HepG2 (cell line): Measurements from ENCODE around the gene MAMSTR.

Experiments
- FOXK2 ChIP-seq: fragments of 450-650 bp; IDR thresholded peaks from 2 replicates; pipeline ENCODE4 v1.6.1; 2016
- IRF2 ChIP-seq: IDR thresholded peaks from 2 replicates; pipeline ENCODE4 v1.6.1; 2018; ENCODE audit warnings: missing genetic modification reagents, missing compliant biosample characterization
- KAT8 ChIP-seq: IDR thresholded peaks from 2 replicates; pipeline ENCODE4 v1.6.1; 2016; ENCODE audit warnings: missing genetic modification reagents, missing compliant biosample characterization
- KDM3A ChIP-seq: IDR thresholded peaks from 2 replicates; pipeline ENCODE4 v1.6.1; 2018; ENCODE audit warnings: low read depth, missing compliant biosample characterization
- KLF6 ChIP-seq: IDR thresholded peaks from 2 replicates; pipeline ENCODE4 v1.8.0; 2016; ENCODE audit warnings: missing biosample characterization, missing genetic modification reagents
- SIN3A ChIP-seq: IDR thresholded peaks from 2 replicates; pipeline ENCODE4 v1.6.1; 2011; ENCODE audit warnings: low read depth, mild to moderate bottlenecking, control low read depth, low read length, borderline replicate concordance
- ZFP90 ChIP-seq: sonication (generic); formaldehyde crosslinking; IDR thresholded peaks from 2 replicates; pipeline ENCODE4 v1.8.0; 2022; ENCODE audit warnings: missing genetic modification reagents, mild to moderate bottlenecking, inconsistent platforms, borderline replicate concordance
- ZNF235 ChIP-seq: sonication (generic); formaldehyde crosslinking; IDR thresholded peaks from 2 replicates; pipeline ENCODE4 v1.8.1; 2023; ENCODE audit warnings: mild to moderate bottlenecking, missing genetic modification reagents, borderline replicate concordance
- ZNF879 ChIP-seq: sonication (generic); formaldehyde crosslinking; IDR thresholded peaks from 2 replicates; pipeline ENCODE4 v1.8.1; 2023; ENCODE audit warnings: missing genetic modification reagents
- TF ChIP-seq, protein P1 (sequence below): sonication (generic); formaldehyde crosslinking; IDR thresholded peaks from 2 replicates; pipeline ENCODE4 v1.4.0; 2020; ENCODE audit warnings: missing genetic modification reagents
- TF ChIP-seq, protein P2 (sequence below), 2 experiments: sonication (generic) in 1 of 2; formaldehyde crosslinking in 1 of 2; IDR thresholded peaks; 2 replicates each; pipeline versions ENCODE4 v1.4.0 to v1.6.1; 2018 to 2020; ENCODE audit warnings: missing genetic modification reagents in 2 of 2, borderline replicate concordance in 1 of 2, low read depth in 1 of 2, mild to moderate bottlenecking in 1 of 2, missing biosample characterization in 1 of 2
- TF ChIP-seq, protein P3 (sequence below), 2 experiments: sonication (generic) in 1 of 2; formaldehyde crosslinking in 1 of 2; IDR thresholded peaks; 2 replicates each; pipeline versions ENCODE4 v1.4.0 to v1.6.1; 2016 to 2020; ENCODE audit warnings: borderline replicate concordance in 1 of 2, low read depth in 1 of 2, mild to moderate bottlenecking in 1 of 2, missing genetic modification reagents in 1 of 2

DNA sequence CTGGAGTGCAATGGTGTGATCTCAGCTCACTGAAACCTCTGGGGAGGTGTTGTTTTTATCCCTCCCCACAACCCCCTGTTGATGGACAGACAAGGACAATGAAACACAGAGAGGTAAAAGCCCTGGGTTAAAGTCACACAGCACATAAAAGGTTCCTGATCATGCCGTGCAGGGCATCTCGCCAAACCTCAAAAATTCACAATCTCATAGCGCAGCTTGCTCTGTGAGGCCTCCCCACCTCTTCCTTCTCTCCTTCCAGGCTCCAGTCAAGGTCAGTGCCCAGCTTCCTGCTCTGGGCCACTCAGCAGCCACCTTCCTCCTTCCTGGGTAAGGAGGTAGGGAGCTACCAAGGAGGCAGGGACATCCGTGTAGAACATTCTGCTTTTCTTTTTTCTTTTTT lies 21.5 kb downstream of the MAMSTR start:
- TF ChIP-seq, protein P1, sequence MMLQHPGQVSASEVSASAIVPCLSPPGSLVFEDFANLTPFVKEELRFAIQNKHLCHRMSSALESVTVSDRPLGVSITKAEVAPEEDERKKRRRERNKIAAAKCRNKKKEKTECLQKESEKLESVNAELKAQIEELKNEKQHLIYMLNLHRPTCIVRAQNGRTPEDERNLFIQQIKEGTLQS (CRISPR knock-in tag), result no peak
- no peak for TF ChIP-seq KDM3A (CRISPR knock-in tag)
- no peak for TF ChIP-seq SIN3A
- no peak for TF ChIP-seq ZFP90 (CRISPR knock-in tag)
- TF ChIP-seq, protein P2, sequence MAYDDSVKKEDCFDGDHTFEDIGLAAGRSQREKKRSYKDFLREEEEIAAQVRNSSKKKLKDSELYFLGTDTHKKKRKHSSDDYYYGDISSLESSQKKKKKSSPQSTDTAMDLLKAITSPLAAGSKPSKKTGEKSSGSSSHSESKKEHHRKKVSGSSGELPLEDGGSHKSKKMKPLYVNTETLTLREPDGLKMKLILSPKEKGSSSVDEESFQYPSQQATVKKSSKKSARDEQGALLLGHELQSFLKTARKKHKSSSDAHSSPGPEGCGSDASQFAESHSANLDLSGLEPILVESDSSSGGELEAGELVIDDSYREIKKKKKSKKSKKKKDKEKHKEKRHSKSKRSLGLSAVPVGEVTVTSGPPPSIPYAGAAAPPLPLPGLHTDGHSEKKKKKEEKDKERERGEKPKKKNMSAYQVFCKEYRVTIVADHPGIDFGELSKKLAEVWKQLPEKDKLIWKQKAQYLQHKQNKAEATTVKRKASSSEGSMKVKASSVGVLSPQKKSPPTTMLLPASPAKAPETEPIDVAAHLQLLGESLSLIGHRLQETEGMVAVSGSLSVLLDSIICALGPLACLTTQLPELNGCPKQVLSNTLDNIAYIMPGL (CRISPR knock-in tag; IDR thresholded peaks at IDR 0.05; ENCODE audit: borderline replicate concordance in 1 of 2, low read depth in 1 of 2), result no peak
- no peak for TF ChIP-seq KLF6 (CRISPR knock-in tag)
- no peak for TF ChIP-seq IRF2 (CRISPR knock-in tag)
- TF ChIP-seq ZNF235 (CRISPR knock-in tag), result no peak
- TF ChIP-seq, protein P3, sequence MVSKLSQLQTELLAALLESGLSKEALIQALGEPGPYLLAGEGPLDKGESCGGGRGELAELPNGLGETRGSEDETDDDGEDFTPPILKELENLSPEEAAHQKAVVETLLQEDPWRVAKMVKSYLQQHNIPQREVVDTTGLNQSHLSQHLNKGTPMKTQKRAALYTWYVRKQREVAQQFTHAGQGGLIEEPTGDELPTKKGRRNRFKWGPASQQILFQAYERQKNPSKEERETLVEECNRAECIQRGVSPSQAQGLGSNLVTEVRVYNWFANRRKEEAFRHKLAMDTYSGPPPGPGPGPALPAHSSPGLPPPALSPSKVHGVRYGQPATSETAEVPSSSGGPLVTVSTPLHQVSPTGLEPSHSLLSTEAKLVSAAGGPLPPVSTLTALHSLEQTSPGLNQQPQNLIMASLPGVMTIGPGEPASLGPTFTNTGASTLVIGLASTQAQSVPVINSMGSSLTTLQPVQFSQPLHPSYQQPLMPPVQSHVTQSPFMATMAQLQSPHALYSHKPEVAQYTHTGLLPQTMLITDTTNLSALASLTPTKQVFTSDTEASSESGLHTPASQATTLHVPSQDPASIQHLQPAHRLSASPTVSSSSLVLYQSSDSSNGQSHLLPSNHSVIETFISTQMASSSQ (IDR thresholded peaks at IDR 0.05; ENCODE audit: low read depth), result no peak
- TF ChIP-seq, protein P3 (CRISPR knock-in tag; IDR thresholded peaks at IDR 0.05; ENCODE audit: borderline replicate concordance), result no peak
- no peak for TF ChIP-seq ZNF879 (CRISPR knock-in tag)
- no peak for TF ChIP-seq FOXK2
- TF ChIP-seq KAT8 (CRISPR knock-in tag), result no peak
